ENCODE measurements around the gene ZNF469. TPM values are rescaled to one million over a fixed set of nuclear protein-coding genes. Genes with fewer than 3 reads are reported as not detected.

ZNF469 gene
- total RNA-seq, 4 donors from 2014 or later = 0.03 to 0.16 (median 0.07) TPM

- ATAC-seq = no peak
- intact Hi-C loops (cut with DNase I; ENCODE audit: low total_unique reads) = no loop called here
- no peaks in the 10 kb centered on the region for H3K36me3 ChIP-seq
- in situ Hi-C loops (cut with MboI; ENCODE audit: low sequenced_read_pairs in 4 of 4) = loop anchor here in 2 of 4 donors (25.0 kb wide), 1 partner anchor 227 kb away; no protein-coding TSS in a partner anchor
- no peak for DNase-seq
- TF ChIP-seq POLR2A (IDR thresholded peaks at IDR 0.05) (no peak), CTCF (IDR thresholded peaks at IDR 0.05 in 4 of 5, conservative IDR thresholded peaks at IDR 0.05 in 1 of 5) (no peak)
- no peaks in the 10 kb centered on the region for H3K9me3 ChIP-seq
- H3K27me3 ChIP-seq = peaks cover 0 to 3% (median 0%) of the 10 kb centered on the region in 3 donors
- H3K27ac ChIP-seq = no peak overlapping the region
- no peaks in the 10 kb centered on the region for H3K4me1 ChIP-seq
- no peak overlapping the region for H3K4me3 ChIP-seq
These were observed 32.0 kb downstream of the ZNF469 start for GRCh38 chr16:88414521-88415380.

GRCh38 chr16:88415381-88415705, 32.6 kb downstream of the ZNF469 start:
- in situ Hi-C loops (cut with MboI; ENCODE audit: low sequenced_read_pairs in 4 of 4) (loop anchor here in 2 of 4 donors (25.0 kb wide), 1 partner anchor 228 kb away; no protein-coding TSS in a partner anchor), intact Hi-C loops (cut with DNase I; ENCODE audit: low total_unique reads) (no loop called here)
- Histone ChIP-seq H3K4me3 (no peak overlapping the region), H3K27ac (no peak overlapping the region), H3K27me3 (peaks cover 0 to 3% (median 0%) of the 10 kb centered on the region in 3 donors), H3K9me3 (no peaks in the 10 kb centered on the region), H3K36me3 (no peaks in the 10 kb centered on the region), H3K4me1 (no peaks in the 10 kb centered on the region)
- TF ChIP-seq CTCF (IDR thresholded peaks at IDR 0.05 in 4 of 5, conservative IDR thresholded peaks at IDR 0.05 in 1 of 5) (no peak), POLR2A (IDR thresholded peaks at IDR 0.05) (no peak)
- DNase-seq (no peak), ATAC-seq (no peak)

- ATAC-seq = no peak
- intact Hi-C loops (cut with DNase I; ENCODE audit: low total_unique reads) (no loop called here), in situ Hi-C loops (cut with MboI; ENCODE audit: low sequenced_read_pairs in 4 of 4) (loop anchor here in 2 of 4 donors (25.0 kb wide), 1 partner anchor 229 kb away; no protein-coding TSS in a partner anchor)
These were observed 33.1 kb downstream of the ZNF469 start for GRCh38 chr16:88415713-88416323.

GRCh38 chr16:88416686-88417085, 33.9 kb downstream of the ZNF469 start:
- no peak for TF ChIP-seq CTCF (IDR thresholded peaks at IDR 0.05 in 4 of 5, conservative IDR thresholded peaks at IDR 0.05 in 1 of 5)
- TF ChIP-seq POLR2A (IDR thresholded peaks at IDR 0.05) = no peak
- ATAC-seq (no peak), DNase-seq (no peak)
- H3K27me3 ChIP-seq = peaks cover 0 to 3% (median 0%) of the 10 kb centered on the region in 3 donors
- in situ Hi-C loops (cut with MboI; ENCODE audit: low sequenced_read_pairs in 4 of 4) = loop anchor here in 2 of 4 donors (25.0 kb wide), 1 partner anchor 229 kb away; no protein-coding TSS in a partner anchor
- no peak overlapping the region for H3K4me3 ChIP-seq
- intact Hi-C loops (cut with DNase I; ENCODE audit: low total_unique reads) = no loop called here
- H3K27ac ChIP-seq = no peak overlapping the region
- no peaks in the 10 kb centered on the region for H3K36me3 ChIP-seq
- H3K4me1 ChIP-seq = no peaks in the 10 kb centered on the region
- H3K9me3 ChIP-seq = no peaks in the 10 kb centered on the region

More at GRCh38 chr16:88415713-88416323, 33.1 kb downstream of the ZNF469 start:
- DNase-seq = no peak
- no peaks in the 10 kb centered on the region for H3K4me1 ChIP-seq
- TF ChIP-seq POLR2A (IDR thresholded peaks at IDR 0.05) (no peak), CTCF (IDR thresholded peaks at IDR 0.05 in 4 of 5, conservative IDR thresholded peaks at IDR 0.05 in 1 of 5) (no peak)
- H3K9me3 ChIP-seq = no peaks in the 10 kb centered on the region
- H3K27me3 ChIP-seq = peaks cover 0 to 3% (median 0%) of the 10 kb centered on the region in 3 donors
- H3K27ac ChIP-seq = no peak overlapping the region
- H3K4me3 ChIP-seq = no peak overlapping the region
- no peaks in the 10 kb centered on the region for H3K36me3 ChIP-seq
